Common myeloid progenitor, CD34-positive (primary cell): Measurements from ENCODE around the gene CREB5.

Source experiments
- CTCF ChIA-PET: fragments of 350-600 bp; sonication (Branson Sonifier 250); formaldehyde crosslinking; loops from one replicate; lab custom pipeline; 2021; ENCODE audit warnings: antibody characterized with exemption; lab: Charles Lee
- POLR2A ChIA-PET: fragments of 350-600 bp; sonication (Branson Sonifier 250); formaldehyde crosslinking; loops from one replicate; lab custom pipeline; 2021; ENCODE audit warnings: antibody characterized with exemption; lab: Charles Lee
- DNase-seq, 3 donors: peaks; one replicate each; pipeline versions ENCODE4 v3.0.0 to v3.0.0-alpha.2; 2013
- H3K27ac ChIP-seq, 2 experiments: 1 replicate in 1 of 2; 2 replicates in 1 of 2; pipeline ENCODE4 v1.7.0; 2013; ENCODE audit warnings: inconsistent platforms in 2 of 2, low read length in 2 of 2, mild to moderate bottlenecking in 2 of 2, low read depth in 1 of 2, moderate library complexity in 1 of 2; ENCODE audit not compliant: severe bottlenecking in 2 of 2, insufficient read depth in 1 of 2, poor library complexity in 1 of 2
- H3K27me3 ChIP-seq, 5 experiments: replicated peaks in 2 of 5; 1 replicate in 3 of 5; 2 replicates in 2 of 5; pipeline versions ENCODE4 v1.6.1 to v1.7.0; 2013; ENCODE audit warnings: low read length in 4 of 5, mild to moderate bottlenecking in 2 of 5, moderate library complexity in 2 of 5, inconsistent platforms in 1 of 5; ENCODE audit not compliant: insufficient read depth in 5 of 5, control insufficient read depth in 4 of 5
- H3K36me3 ChIP-seq, 4 experiments: 1 replicate in 2 of 4; 2 replicates in 2 of 4; pipeline versions ENCODE4 v1.6.1 to v1.7.0; 2013; ENCODE audit warnings: low read length in 3 of 4, control low read depth in 1 of 4, mild to moderate bottlenecking in 1 of 4; ENCODE audit not compliant: control insufficient read depth in 4 of 4, insufficient read depth in 4 of 4
- H3K4me1 ChIP-seq, 4 experiments: 1 replicate in 3 of 4; 2 replicates in 1 of 4; pipeline versions ENCODE4 v1.6.1 to v1.7.1; 2013; ENCODE audit warnings: low read length in 3 of 4, mild to moderate bottlenecking in 3 of 4, control low read depth in 1 of 4, inconsistent platforms in 1 of 4, moderate library complexity in 1 of 4; ENCODE audit not compliant: control insufficient read depth in 4 of 4, insufficient read depth in 4 of 4; ENCODE audit errors: control extremely low read depth in 1 of 4
- H3K4me3 ChIP-seq, 7 experiments: 1 replicate in 4 of 7; 2 replicates in 3 of 7; pipeline versions ENCODE4 v1.5.1 to v1.7.0; 2013; ENCODE audit warnings: mild to moderate bottlenecking in 7 of 7, low read length in 6 of 7, moderate library complexity in 6 of 7, inconsistent platforms in 2 of 7, low read depth in 2 of 7, control low read depth in 1 of 7; ENCODE audit not compliant: insufficient read depth in 4 of 7, control insufficient read depth in 1 of 7; ENCODE audit errors: extremely low read depth in 1 of 7
- H3K9me3 ChIP-seq, 5 experiments: 1 replicate in 4 of 5; 2 replicates in 1 of 5; pipeline versions ENCODE4 v1.6.1 to v1.7.1; 2013; ENCODE audit warnings: low read length in 4 of 5, mild to moderate bottlenecking in 2 of 5, inconsistent platforms in 1 of 5, low read depth in 1 of 5, moderate library complexity in 1 of 5; ENCODE audit not compliant: control insufficient read depth in 4 of 5, insufficient read depth in 2 of 5; ENCODE audit errors: control extremely low read depth in 1 of 5
- WGBS: methylation state at CpG from one replicate; pipeline ENCODE4 v1.1.5; 2013; ENCODE audit not compliant: insufficient coverage; 5-methylcytosine and 5-hydroxymethylcytosine counted together

CREB5 gene

GRCh38 chr7:28570113-28570969, 158.0 kb downstream of the CREB5 start:
- ChIA-PET POLR2A (interaction anchor here (0.6 kb wide), 1 partner anchor 39 kb away, joined by 3 read pairs; no protein-coding TSS in a partner anchor), CTCF (interaction anchor here (1.0 to 1.7 kb wide), 2 partner anchors 8 to 230 kb away, joined by 3 to 4 read pairs; no protein-coding TSS in a partner anchor)
- Histone ChIP-seq H3K4me3 (no peak overlapping the region), H3K36me3 (no peaks in the 10 kb centered on the region), H3K4me1 (peaks cover 0 to 6% (median 0%) of the 10 kb centered on the region in 4 experiments), H3K27ac (no peak overlapping the region), H3K9me3 (peaks cover 0 to 2% (median 0%) of the 10 kb centered on the region in 5 experiments), H3K27me3 (no peaks in the 10 kb centered on the region)
- DNase-seq: no peak
- 93% methylated on average over 13 of the region's 13 CpGs for WGBS

DNA sequence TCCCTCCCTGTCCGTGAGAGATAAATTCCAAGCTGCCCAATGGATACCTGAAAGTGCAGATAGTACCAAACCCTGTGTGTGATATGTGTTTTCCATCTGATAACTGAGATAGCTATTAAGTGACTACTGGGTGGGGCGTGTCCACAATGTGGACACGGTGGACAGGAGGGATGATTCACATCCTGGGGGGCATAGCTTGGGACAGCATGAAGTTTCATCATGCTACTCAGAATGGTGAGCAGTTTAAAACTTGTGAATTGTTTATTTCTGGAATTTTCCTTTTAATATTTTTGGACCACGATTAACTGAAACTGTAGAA, 158.6 kb downstream of the CREB5 start:
- DNase-seq: no peak
- POLR2A ChIA-PET: no interaction called here
- 96% methylated on average over 3 of the region's 4 CpGs for WGBS

GRCh38 chr7:28571405-28571804, 159.1 kb downstream of the CREB5 start:
- POLR2A ChIA-PET: no interaction called here
- CTCF ChIA-PET: interaction anchor here (1.7 kb wide), 1 partner anchor 9 kb away, joined by 4 read pairs; no protein-coding TSS in a partner anchor
- Histone ChIP-seq H3K4me3 (no peak overlapping the region), H3K27ac (no peak overlapping the region), H3K9me3 (peaks cover 0 to 2% (median 0%) of the 10 kb centered on the region in 5 experiments), H3K4me1 (peaks cover 0 to 6% (median 0%) of the 10 kb centered on the region in 4 experiments), H3K27me3 (no peaks in the 10 kb centered on the region), H3K36me3 (no peaks in the 10 kb centered on the region)
- WGBS: 100% methylated on average over 4 of the region's 4 CpGs
- no peak for DNase-seq

More for the DNA sequence above, 158.6 kb downstream of the CREB5 start:
- CTCF ChIA-PET: interaction anchor here (1.7 kb wide), 1 partner anchor 8 kb away, joined by 4 read pairs; no protein-coding TSS in a partner anchor
- Histone ChIP-seq H3K27me3 (no peaks in the 10 kb centered on the region), H3K36me3 (no peaks in the 10 kb centered on the region), H3K4me1 (peaks cover 0 to 6% (median 0%) of the 10 kb centered on the region in 4 experiments), H3K4me3 (no peak overlapping the region), H3K9me3 (peaks cover 0 to 2% (median 0%) of the 10 kb centered on the region in 5 experiments), H3K27ac (no peak overlapping the region)

- POLR2A ChIA-PET: no interaction called here
- CTCF ChIA-PET: no interaction called here
- no peak overlapping the region for H3K4me3 ChIP-seq
Measured at GRCh38 chr7:28572321-28573058, 160.2 kb downstream of the CREB5 start.

GRCh38 chr7:28573059-28573553, 160.8 kb downstream of the CREB5 start:
- no peaks in the 10 kb centered on the region for H3K36me3 ChIP-seq
- no peak overlapping the region for H3K27ac ChIP-seq
- WGBS: 79% methylated on average over 3 of the region's 6 CpGs
- H3K27me3 ChIP-seq: no peaks in the 10 kb centered on the region
- ChIA-PET POLR2A (no interaction called here), CTCF (no interaction called here)
- peaks cover 0 to 6% (median 0%) of the 10 kb centered on the region in 4 experiments for H3K4me1 ChIP-seq
- DNase-seq: no peak
- H3K4me3 ChIP-seq: no peak overlapping the region
- H3K9me3 ChIP-seq: peaks cover 0 to 2% (median 0%) of the 10 kb centered on the region in 5 experiments

More at GRCh38 chr7:28572321-28573058, 160.2 kb downstream of the CREB5 start:
- H3K4me1 ChIP-seq: peaks cover 0 to 6% (median 0%) of the 10 kb centered on the region in 4 experiments
- no peak overlapping the region for H3K27ac ChIP-seq
- no peaks in the 10 kb centered on the region for H3K27me3 ChIP-seq
- no peaks in the 10 kb centered on the region for H3K36me3 ChIP-seq
- H3K9me3 ChIP-seq: peaks cover 0 to 2% (median 0%) of the 10 kb centered on the region in 5 experiments
- WGBS: 100% methylated on average over 1 of the region's 5 CpGs
- no peak for DNase-seq

- ChIA-PET POLR2A (no interaction called here), CTCF (no interaction called here)
- Histone ChIP-seq H3K36me3 (no peaks in the 10 kb centered on the region), H3K27ac (no peak overlapping the region), H3K4me1 (peaks cover 0 to 6% (median 0%) of the 10 kb centered on the region in 4 experiments), H3K4me3 (no peak overlapping the region), H3K27me3 (no peaks in the 10 kb centered on the region), H3K9me3 (peaks cover 0 to 2% (median 0%) of the 10 kb centered on the region in 5 experiments)
- DNase-seq: no peak
- WGBS: 93% methylated on average over 3 of the region's 6 CpGs
Measured at GRCh38 chr7:28573651-28574301, 161.5 kb downstream of the CREB5 start.
